HK-2 (cell line): ENCODE measurements around the gene CHST3.

Experiments used
- DNase-seq: peaks from one replicate; pipeline ENCODE4 v3.0.0-alpha.2; 2018; ENCODE audit not compliant: unreplicated experiment

Gene CHST3

DNA sequence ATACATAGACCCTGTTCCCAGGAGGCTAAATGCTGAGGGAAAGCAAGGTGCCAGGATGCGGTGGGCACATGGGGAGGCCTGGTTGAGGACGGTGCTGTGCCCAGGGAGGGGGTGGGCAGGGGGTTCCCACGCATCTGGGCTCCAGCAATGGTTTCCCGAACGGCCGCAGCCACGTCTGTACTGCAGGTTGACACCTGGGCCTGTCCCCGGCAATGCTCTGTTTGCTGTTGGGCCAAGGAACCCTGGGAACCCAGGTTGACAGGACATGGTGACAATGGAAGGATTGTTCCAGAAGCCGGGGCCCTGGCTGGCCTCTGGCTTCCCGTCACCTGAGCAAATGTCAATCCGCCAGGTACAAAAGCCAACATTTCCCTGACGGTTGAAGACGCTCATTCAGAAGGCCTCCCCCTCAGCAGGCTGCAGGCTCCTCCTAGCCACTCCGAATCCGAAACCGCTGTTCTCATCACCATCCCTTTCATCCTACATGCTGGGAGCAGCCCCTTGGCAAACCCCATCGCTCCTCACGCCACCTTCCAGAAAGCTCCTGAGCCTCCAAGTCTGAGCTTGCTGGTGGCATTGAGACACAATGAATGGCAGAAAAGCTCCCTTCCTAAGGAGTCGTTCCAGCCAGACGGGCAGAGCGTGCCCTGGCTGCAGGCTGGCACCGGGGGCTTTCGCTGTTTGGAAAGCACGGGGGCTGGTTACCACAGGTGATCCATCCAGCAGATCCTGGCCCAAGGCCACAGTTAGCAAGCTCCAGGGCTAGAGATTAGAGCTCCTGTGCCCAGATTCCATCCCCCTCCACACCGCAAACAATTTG is 92.9 kb downstream of the CHST3 start:
- no peak for DNase-seq

DNA sequence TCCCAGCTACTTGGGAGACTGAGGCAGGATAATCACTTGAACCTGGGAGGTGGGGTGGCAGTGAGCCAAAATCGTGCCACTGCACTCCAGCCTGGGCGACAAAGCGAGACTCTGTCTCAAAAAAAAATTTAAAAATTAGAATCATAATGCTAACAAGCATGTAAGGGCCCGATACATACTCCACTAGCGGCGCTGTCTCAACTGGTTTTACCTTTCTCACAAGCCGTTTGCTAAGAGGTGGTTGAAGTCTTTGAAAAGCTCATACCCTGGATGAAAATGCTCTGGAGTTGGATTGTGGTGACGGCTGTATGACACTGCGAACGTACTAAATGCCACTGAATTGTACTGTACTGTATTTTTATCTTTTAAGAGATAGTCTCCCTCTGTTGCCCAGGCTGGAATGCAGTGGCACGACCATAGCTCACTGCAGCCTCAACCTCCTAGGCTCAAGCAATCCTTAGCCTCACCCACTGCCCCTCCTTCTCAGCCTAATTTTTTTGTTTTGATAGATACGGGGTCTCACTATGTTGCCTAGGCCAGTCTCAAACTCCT is 94.2 kb downstream of the CHST3 start:
- no peak for DNase-seq

DNA sequence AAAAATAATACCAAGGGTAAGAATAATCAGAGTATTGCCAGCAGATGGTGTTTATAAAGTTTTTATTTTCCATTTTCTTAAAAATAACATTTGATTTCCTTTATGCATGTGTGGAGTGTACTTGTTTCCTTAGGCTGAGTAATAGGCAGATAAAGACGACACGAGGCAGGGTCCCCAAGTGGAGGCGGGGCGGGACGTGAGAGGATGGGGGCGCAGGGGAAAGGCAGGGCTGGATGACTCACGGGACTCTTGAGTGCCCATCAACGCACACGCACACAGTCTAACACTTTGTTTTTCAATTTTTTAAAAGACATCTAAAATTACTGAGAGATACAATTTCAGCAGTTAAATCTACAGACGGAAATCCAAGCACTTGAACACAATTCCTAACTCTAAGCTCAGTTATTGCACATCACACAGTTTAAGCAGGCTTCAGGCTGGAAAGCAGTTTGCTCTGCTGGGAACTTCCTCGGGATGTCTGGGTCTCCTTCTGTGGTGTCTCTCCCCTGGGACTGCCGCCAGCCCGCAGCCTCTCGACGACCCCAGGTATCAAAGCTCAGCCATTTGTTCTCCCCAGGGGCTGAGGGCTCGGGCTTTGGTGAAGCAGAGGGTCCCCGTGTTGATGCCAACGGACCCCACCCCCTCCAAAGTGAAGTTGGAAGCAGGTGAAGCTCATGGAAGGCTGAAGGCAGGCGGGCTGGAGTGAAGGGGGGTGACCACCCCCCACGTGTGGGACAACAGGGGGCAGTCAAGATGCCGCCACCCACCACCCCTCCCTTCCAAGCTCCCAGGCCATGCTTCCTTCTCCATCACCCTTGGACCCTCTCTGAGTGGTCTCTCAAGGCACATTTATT is 95.0 kb downstream of the CHST3 start:
- no peak for DNase-seq

DNA sequence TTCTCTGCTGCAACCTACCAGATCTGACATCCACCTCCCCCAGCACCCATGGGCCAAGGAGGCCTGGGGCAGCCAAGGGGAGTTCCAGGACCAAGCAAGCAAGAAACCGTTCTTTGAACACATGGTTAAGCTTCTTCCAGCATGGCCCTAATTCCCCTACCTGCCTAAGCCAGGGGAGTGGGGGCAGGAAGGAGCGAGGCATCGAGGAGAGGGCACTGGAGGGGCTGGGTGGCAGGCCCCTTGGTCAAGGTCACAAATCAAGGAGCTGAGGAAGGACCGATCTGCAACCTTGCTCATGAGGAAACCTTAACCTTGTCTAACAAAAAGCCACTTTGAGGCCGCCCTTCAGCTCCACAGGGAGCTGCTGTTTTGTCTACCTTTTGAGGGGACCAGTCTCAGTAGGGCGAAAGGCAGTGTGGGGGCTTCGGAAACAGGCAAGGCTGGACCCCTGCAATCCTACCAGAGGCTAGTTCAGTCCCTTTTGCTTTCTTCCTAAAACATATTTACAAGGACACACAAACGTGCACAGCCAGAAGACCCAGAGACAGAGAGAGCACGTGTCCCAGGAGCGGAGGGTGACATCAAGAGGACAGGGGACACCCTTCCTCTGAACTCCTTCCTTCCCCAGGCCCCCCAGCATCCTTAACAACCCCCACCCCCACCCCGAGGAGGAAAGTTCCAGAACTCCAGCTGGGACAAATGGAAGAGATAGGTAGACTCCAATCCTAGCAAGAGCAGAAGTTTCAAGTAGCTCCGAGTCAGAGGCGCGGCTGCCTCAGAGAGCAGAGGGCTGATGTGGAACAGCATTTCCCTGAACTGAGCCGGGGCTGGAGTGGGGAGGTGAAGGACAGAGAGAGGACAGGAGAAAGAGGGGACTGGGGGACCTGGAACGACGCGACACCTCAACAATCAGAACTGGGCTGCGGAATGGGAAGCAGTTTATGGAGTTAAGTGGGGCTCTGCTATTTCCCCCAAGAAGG is 95.9 kb downstream of the CHST3 start:
- DNase-seq: no peak

DNA sequence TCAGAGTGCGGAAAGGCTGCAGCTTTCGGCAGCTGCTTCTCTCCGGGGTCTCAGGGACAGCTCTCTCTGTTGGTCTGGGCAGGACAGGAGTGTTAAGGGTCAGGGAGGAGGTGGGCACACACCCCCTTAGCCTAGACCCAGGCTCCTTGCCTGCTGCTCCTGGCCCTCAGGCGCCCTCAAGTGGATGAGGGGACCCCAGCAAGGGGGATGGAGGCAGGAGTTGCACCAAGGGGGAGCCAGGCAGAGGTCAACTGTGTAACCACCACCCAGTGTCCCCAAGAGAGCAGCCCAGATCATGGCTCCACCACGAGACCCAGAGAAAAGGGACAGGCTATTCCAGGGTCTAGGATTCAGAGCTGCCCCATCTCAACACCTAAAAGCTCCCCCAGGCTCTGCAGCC is 97.3 kb downstream of the CHST3 start:
- no peak for DNase-seq

DNA sequence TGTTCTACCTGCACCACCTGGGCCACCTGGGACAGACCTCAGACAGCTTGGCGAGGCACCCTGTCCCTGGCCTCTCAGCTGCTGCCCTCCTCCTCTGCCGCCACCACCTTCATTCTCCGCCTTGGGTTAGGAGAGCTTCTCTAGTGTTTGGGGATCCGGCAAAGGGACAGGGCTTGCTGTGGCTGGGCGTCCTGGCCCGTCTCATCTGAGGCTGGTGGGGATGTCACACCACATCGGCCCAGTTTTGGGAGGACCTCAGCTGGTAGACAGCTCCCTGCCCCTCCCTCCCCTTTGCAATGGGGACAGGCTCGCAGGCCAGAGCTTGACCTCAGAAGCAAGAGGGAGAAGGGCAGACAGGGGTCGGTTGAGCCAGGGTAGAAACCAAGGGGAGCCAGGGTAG is 97.7 kb downstream of the CHST3 start:
- DNase-seq: no peak

DNA sequence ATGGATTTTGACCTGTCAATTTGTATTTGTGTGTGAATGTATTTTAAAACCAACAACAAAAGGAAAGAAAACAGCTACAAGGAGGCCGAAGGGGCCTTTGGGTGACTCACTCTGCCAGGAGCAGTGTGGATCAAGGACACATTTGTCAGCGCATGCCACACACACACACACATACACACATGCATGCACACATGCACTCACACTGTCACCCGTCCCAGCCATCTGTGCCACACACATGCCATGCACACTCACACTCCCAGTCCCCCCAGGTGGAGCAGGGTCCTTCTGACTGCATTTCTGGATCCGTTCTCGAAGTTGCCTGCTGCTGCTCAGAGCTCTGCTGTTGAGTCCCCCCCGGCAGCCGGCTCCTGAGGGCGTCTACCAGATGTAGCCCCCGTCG is 98.2 kb downstream of the CHST3 start:
- no peak for DNase-seq
